Measurements from ENCODE around the gene FUT7. TPM values are rescaled to one million over a fixed set of nuclear protein-coding genes. Genes with fewer than 3 reads are reported as not detected.

FUT7 gene
- total and polyA plus RNA-seq, 2 of the 8 experiments (the other 6 are each of a cell fraction or from before 2014, with no cell fraction given) = not detected

GRCh38 chr9:137076636-137077009, 44.7 kb upstream of the FUT7 start:
- Histone ChIP-seq H3K23ac (ENCODE audit: insufficient read length) (no peak overlapping the region), H3K79me1 (ENCODE audit: low read depth, low read length) (no peaks in the 10 kb centered on the region), H2AK5ac (ENCODE audit: low read depth, low read length) (no peak overlapping the region), H2BK15ac (ENCODE audit: low read length) (peak overlapping the region; percentile 61; the same call in 1 of the 2 replicates), H3K4me1 (replicated peaks in 1 of 4; ENCODE audit: control insufficient read depth in 3 of 4, insufficient read depth in 4 of 4, low read length in 3 of 4) (peaks cover 0 to 20% (median 12%) of the 10 kb centered on the region in 4 experiments; a peak in 6 of 7 replicates), H4K8ac (ENCODE audit: extremely low read depth, insufficient read depth, low read length) (no peak overlapping the region), H2BK5ac (ENCODE audit: low read depth, low read length) (no peak overlapping the region), H4K20me1 (replicated peaks in 1 of 2; ENCODE audit: control insufficient read depth in 1 of 2, insufficient read depth in 2 of 2, low read length in 2 of 2) (peaks cover 0 to 7% of the 10 kb centered on the region in 2 experiments), H4K5ac (ENCODE audit: insufficient read length, low read depth, low read length) (no peak overlapping the region), H2AFZ (ENCODE audit: low read length) (no peak overlapping the region), H3K14ac (ENCODE audit: insufficient read length) (no peak overlapping the region), H4K91ac (replicated peaks; ENCODE audit: insufficient read length, low read length) (no peak overlapping the region), H3K36me3 (ENCODE audit: control insufficient read depth in 2 of 4, insufficient read depth in 4 of 4, low read length in 3 of 4) (no peaks in the 10 kb centered on the region; a peak in 1 of 8 replicates), H2BK20ac (ENCODE audit: low read length) (no peak overlapping the region), H3K27ac (ENCODE audit: low read depth, low read length) (no peak overlapping the region), H3K4me2 (ENCODE audit: insufficient read depth in 1 of 2, low read depth in 2 of 2, low read length in 2 of 2) (peak overlapping the region; percentile 62 to 97), H3K23me2 (ENCODE audit: low read depth, low read length) (peaks cover 13% of the 10 kb centered on the region; the same call in 1 of the 2 replicates), H3K79me2 (ENCODE audit: control insufficient read depth in 1 of 2, insufficient read depth in 2 of 2, low read length in 2 of 2) (no peaks in the 10 kb centered on the region), H2BK120ac (replicated peaks; ENCODE audit: low read depth, low read length) (no peak overlapping the region), H3K9me3 (ENCODE audit: insufficient read depth in 2 of 2, low read depth in 1 of 2, low read length in 1 of 2) (no peaks in the 10 kb centered on the region), H3K4me3 (ENCODE audit: extremely low read depth in 1 of 4, insufficient read depth in 2 of 4, low read depth in 3 of 4, low read length in 4 of 4) (peak overlapping the region; percentile 18 to 57 (median 32); a peak in 6 of 8 replicates), H3K56ac (replicated peaks; ENCODE audit: insufficient read length, low read depth, low read length) (no peak overlapping the region), H3K27me3 (replicated peaks in 1 of 4; ENCODE audit: control insufficient read depth in 3 of 4, extremely low read depth in 1 of 4, insufficient read depth in 3 of 4, low read length in 3 of 4) (peaks cover 20 to 50% (median 34%) of the 10 kb centered on the region in 4 experiments), H3K9ac (replicated peaks in 1 of 4; ENCODE audit: extremely low read depth in 1 of 4, low read depth in 3 of 4, low read length in 3 of 4) (no peak overlapping the region), H2BK12ac (ENCODE audit: low read depth, low read length) (no peak overlapping the region), H3K4ac (replicated peaks; ENCODE audit: insufficient read length, low read depth, low read length) (no peak overlapping the region), H3K18ac (ENCODE audit: extremely low read depth, low read length) (peak overlapping the region; percentile 48)
- ChIA-PET POLR2A (ENCODE audit: partially characterized antibody) (interaction anchor here (0.9 to 1.4 kb wide), 7 partner anchors 8 to 185 kb away, joined by 3 to 7 read pairs (median 4); partner anchors contain the start of genes MAN1B1 and SSNA1), CTCF (ENCODE audit: partially characterized antibody) (interaction anchor here (1.3 to 4.6 kb wide), 6 partner anchors 8 to 144 kb away, joined by 4 to 27 read pairs (median 14); partner anchors contain the start of genes ABCA2 and NPDC1)
- DNase-seq (ENCODE audit: low read depth in 1 of 2, low spot score in 2 of 2) (no peak), FAIRE-seq (no peak)
- WGBS, 2 experiments (ENCODE audit: extremely low coverage in 1 of 2, insufficient coverage in 1 of 2, insufficient read length in 1 of 2, insufficient replicate concordance in 2 of 2, low coverage in 1 of 2, low lambda C conversion rate in 2 of 2, missing lambda C conversion rate in 1 of 2) = 71% methylated on average over 15 of the region's 15 CpGs; no CpG with 5 or more reads in 1 of the 2 experiments
- no peak for TF ChIP-seq YY1 (IDR thresholded peaks at IDR 0.05; ENCODE audit: low read depth, low read length)
- TF ChIP-seq TAF7 (optimal IDR thresholded peaks at IDR 0.05; ENCODE audit: borderline replicate concordance, low read depth, low read length) = no peak
- no peak for TF ChIP-seq BRCA1 (IDR thresholded peaks at IDR 0.05; ENCODE audit: low read depth, low read length)
- no peak for TF ChIP-seq GTF2F1 (IDR thresholded peaks at IDR 0.05; ENCODE audit: borderline replicate concordance, low read depth, low read length)
- TF ChIP-seq SP2 (IDR thresholded peaks at IDR 0.05; ENCODE audit: low read length) = no peak
- no peak for TF ChIP-seq RFX5 (IDR thresholded peaks at IDR 0.05; ENCODE audit: borderline replicate concordance, low read depth, low read length)
- no peak for TF ChIP-seq SP4 (IDR thresholded peaks at IDR 0.05; ENCODE audit: low read length)
- no peak for TF ChIP-seq JUN (IDR thresholded peaks at IDR 0.05; ENCODE audit: low read depth, low read length)
- TF ChIP-seq CREB1 (IDR thresholded peaks at IDR 0.05) = no peak
- no peak for TF ChIP-seq POU5F1 (IDR thresholded peaks at IDR 0.05; ENCODE audit: low read depth, low read length)
